ENCODE measurements around the gene MYO1E. TPM values are rescaled to one million over a fixed set of nuclear protein-coding genes. Genes with fewer than 3 reads are reported as not detected.

Gene MYO1E
- polyA plus RNA-seq, 1 experiment = 34.0 TPM

DNA sequence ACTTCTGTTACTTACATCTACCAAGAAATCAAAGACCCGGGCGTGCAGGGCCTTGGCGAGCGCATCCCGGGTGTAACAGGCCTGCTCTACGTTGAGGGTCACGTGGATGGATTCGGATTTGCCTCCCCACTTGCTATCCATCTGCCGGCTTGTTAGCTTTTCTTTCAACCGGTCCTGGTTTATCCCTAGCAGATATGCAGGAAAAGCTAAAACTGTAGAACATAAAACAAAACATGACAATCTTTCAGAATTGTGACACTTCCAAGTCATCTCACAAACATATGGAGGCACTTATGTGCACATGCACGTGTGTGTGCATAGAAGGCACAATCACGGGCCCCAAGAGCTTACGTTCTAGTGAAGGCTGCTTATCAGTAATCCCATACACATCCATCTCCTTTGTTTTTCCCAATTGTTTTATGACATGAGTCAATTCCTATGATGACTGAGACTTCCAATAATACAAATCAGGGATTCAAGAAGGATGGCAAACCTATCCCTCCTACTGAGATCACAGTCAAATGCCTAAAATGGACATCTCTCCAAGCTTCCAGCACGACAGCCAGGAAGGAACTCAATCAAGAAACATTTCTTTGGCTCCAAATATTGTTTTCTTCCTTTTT lies 154.7 kb downstream of the MYO1E start:
- H3K27me3 ChIP-seq (ENCODE audit: control insufficient read depth, insufficient read depth, low read length) = no peaks in the 10 kb centered on the region
- H3K36me3 ChIP-seq (ENCODE audit: control insufficient read depth, insufficient read depth, low read length) = peaks cover 2% of the 10 kb centered on the region
- no peak overlapping the region for H3K4me3 ChIP-seq (ENCODE audit: low read depth, low read length)
- CTCF ChIA-PET = interaction anchor here (0.5 kb wide), 1 partner anchor 63 kb away, joined by 3 read pairs; no protein-coding TSS in a partner anchor
- TF ChIP-seq, protein P1, sequence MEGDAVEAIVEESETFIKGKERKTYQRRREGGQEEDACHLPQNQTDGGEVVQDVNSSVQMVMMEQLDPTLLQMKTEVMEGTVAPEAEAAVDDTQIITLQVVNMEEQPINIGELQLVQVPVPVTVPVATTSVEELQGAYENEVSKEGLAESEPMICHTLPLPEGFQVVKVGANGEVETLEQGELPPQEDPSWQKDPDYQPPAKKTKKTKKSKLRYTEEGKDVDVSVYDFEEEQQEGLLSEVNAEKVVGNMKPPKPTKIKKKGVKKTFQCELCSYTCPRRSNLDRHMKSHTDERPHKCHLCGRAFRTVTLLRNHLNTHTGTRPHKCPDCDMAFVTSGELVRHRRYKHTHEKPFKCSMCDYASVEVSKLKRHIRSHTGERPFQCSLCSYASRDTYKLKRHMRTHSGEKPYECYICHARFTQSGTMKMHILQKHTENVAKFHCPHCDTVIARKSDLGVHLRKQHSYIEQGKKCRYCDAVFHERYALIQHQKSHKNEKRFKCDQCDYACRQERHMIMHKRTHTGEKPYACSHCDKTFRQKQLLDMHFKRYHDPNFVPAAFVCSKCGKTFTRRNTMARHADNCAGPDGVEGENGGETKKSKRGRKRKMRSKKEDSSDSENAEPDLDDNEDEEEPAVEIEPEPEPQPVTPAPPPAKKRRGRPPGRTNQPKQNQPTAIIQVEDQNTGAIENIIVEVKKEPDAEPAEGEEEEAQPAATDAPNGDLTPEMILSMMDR (IDR thresholded peaks at IDR 0.05; ENCODE audit: insufficient read depth, low read depth, low read length) = no peak
- DNase-seq (ENCODE audit: low read depth) = no peak
- POLR2A ChIA-PET = no interaction called here

DNA sequence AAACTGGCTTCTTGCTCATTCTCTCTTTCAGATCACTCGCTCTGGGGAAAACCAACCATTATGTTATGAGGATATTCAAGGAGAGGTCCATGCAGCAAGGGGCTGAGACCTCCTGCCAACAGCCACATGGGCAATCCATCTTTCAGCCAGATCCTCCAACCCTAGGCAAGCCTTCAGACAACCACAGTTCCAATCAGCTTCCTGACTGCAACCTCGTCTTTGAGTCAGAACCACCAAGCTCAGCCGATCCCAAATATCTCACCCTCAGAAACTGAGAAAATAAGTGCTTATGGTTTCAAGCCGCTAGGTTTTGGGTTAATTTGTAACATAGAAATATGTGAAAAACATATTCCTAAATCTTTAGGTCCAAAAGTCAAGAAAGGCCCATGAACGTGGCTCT lies 155.8 kb downstream of the MYO1E start:
- POLR2A ChIA-PET = no interaction called here
- Histone ChIP-seq H3K27me3 (ENCODE audit: control insufficient read depth, insufficient read depth, low read length) (no peaks in the 10 kb centered on the region), H3K4me3 (ENCODE audit: low read depth, low read length) (no peak overlapping the region), H3K36me3 (ENCODE audit: control insufficient read depth, insufficient read depth, low read length) (peaks cover 2% of the 10 kb centered on the region)
- CTCF ChIA-PET = no interaction called here
- TF ChIP-seq, protein P1 (IDR thresholded peaks at IDR 0.05; ENCODE audit: insufficient read depth, low read depth, low read length) = no peak
- no peak for DNase-seq (ENCODE audit: low read depth)

DNA sequence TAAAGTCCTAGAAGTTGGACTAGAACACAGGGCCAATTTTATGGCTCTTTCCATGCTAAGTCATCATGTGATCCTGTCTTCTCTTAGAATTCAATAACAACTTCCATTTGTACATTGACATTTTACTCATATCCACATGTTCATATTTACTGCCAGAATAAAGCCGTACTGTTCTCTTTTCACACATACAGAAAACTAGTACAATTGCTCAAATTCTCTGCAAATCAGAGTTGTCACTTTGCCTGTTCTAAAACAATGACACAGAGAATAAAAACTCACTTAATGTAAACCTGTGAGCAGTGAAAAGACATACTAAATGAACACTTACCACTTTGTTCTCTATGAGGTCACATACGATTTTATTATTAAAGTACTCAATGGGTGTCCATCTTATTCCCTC lies 162.5 kb downstream of the MYO1E start:
- H3K27me3 ChIP-seq (ENCODE audit: control insufficient read depth, insufficient read depth, low read length) = no peaks in the 10 kb centered on the region
- ChIA-PET CTCF (no interaction called here), POLR2A (no interaction called here)
- TF ChIP-seq, protein P1 (IDR thresholded peaks at IDR 0.05; ENCODE audit: insufficient read depth, low read depth, low read length) = no peak
- DNase-seq (ENCODE audit: low read depth) = no peak
- no peak overlapping the region for H3K4me3 ChIP-seq (ENCODE audit: low read depth, low read length)
- H3K36me3 ChIP-seq (ENCODE audit: control insufficient read depth, insufficient read depth, low read length) = peaks cover 4% of the 10 kb centered on the region

DNA sequence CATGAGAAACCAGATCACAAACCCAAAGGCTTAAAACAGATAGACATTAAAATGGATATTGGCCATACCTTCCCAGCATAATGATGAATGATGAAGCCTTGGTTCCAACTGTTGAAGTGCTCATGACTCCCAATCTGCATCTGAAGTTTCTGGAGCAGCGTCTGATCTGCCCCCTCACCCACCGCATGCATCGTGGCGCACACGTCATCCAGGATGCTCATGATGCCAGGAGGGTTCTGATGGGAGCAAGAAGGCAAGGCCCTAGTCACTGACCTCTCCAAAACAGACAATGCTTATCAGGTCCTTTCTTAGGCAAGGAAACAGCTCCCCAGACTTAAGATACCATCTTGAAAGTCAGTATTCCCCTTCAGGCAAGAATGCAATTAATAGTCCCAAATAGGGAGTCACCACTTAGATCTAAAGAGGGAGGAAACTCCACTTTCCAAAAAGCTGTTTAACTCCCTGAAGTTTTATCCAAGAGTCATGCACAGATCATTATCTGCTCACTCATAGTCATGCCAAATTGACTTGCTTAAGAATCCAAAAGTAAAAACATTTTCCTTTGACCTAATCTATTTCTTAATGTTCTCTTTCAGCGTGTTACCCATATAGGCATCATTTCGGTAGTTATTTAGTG lies 163.9 kb downstream of the MYO1E start:
- peaks cover 4% of the 10 kb centered on the region for H3K36me3 ChIP-seq (ENCODE audit: control insufficient read depth, insufficient read depth, low read length)
- DNase-seq (ENCODE audit: low read depth) = peak; percentile 72
- no peaks in the 10 kb centered on the region for H3K27me3 ChIP-seq (ENCODE audit: control insufficient read depth, insufficient read depth, low read length)
- H3K4me3 ChIP-seq (ENCODE audit: low read depth, low read length) = no peak overlapping the region
- TF ChIP-seq, protein P1 (IDR thresholded peaks at IDR 0.05; ENCODE audit: insufficient read depth, low read depth, low read length) = peak; percentile 17; the same call in 1 of the 2 replicates
- ChIA-PET POLR2A (no interaction called here), CTCF (interaction anchor here (0.6 kb wide), 1 partner anchor 196 kb away, joined by 3 read pairs; no protein-coding TSS in a partner anchor)

DNA sequence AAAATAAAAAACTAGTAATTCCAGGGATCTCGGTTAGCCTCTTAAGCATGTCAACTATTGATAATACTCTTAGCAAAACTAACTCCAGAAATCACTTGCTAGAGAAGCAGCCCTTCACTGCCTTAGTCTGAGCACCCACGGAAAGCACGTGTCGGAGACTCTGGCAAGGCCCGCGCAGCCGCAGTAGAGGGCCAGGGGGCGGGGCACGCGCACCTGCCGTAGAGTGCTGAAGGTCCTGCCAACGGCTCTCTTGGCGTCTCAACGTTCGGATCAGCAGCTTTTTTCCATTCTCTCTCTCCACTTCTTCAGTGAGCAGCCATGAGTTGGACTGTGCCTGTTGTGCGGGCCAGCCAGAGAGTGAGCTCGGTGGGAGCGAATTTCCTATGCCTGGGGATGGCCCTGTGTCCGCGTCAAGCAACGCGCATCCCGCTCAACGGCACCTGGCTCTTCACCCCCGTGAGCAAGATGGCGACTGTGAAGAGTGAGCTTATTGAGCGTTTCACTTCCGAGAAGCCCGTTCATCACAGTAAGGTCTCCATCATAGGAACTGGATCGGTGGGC lies 166.0 kb downstream of the MYO1E start, which contains the start of gene LDHAL6B:
TSS of gene LDHAL6B (plus strand) at position 221 of the 561 bp plus-strand sequence. CDS start at position 319, 98 bp downstream.
- peaks cover 6% of the 10 kb centered on the region for H3K36me3 ChIP-seq (ENCODE audit: control insufficient read depth, insufficient read depth, low read length)
- TF ChIP-seq, protein P1 (IDR thresholded peaks at IDR 0.05; ENCODE audit: insufficient read depth, low read depth, low read length) = no peak
- DNase-seq (ENCODE audit: low read depth) = no peak
- H3K4me3 ChIP-seq (ENCODE audit: low read depth, low read length) = no peak within 1 kb of the TSS
- ChIA-PET CTCF (no interaction called here), POLR2A (no interaction called here)
- no peaks in the 10 kb centered on the region for H3K27me3 ChIP-seq (ENCODE audit: control insufficient read depth, insufficient read depth, low read length)

Data from BJ (cell line).